ENCODE data around the gene REXO5. TPM values are rescaled to one million over a fixed set of nuclear protein-coding genes. Genes with fewer than 3 reads are reported as not detected.
A peak's percentile ranks its signal among the peaks of the same experiment; 100 is the strongest.

The REXO5 gene
- total and polyA plus RNA-seq, 2 of the 13 experiments (the other 11 are each of a cell fraction or from before 2014, with no cell fraction given): 5.9 to 13.1 TPM

- 0 out of 2 replicates have a peak, but pooled peaks have one; percentile 6 for TF ChIP-seq MAFF (IDR thresholded peaks at IDR 0.05; ENCODE audit: low read depth, low read length)
- TF ChIP-seq NCOA2 (CRISPR knock-in tag; IDR thresholded peaks at IDR 0.05): peak; percentile 75
- peak; percentile 92 for TF ChIP-seq MXD1 (CRISPR knock-in tag; IDR thresholded peaks at IDR 0.05)
- TF ChIP-seq PRDM15 (CRISPR knock-in tag; IDR thresholded peaks at IDR 0.05): no peak
- TF ChIP-seq, protein P1, sequence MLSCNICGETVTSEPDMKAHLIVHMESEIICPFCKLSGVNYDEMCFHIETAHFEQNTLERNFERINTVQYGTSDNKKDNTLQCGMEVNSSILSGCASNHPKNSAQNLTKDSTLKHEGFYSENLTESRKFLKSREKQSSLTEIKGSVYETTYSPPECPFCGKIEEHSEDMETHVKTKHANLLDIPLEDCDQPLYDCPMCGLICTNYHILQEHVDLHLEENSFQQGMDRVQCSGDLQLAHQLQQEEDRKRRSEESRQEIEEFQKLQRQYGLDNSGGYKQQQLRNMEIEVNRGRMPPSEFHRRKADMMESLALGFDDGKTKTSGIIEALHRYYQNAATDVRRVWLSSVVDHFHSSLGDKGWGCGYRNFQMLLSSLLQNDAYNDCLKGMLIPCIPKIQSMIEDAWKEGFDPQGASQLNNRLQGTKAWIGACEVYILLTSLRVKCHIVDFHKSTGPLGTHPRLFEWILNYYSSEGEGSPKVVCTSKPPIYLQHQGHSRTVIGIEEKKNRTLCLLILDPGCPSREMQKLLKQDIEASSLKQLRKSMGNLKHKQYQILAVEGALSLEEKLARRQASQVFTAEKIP (CRISPR knock-in tag; IDR thresholded peaks at IDR 0.05; ENCODE audit: borderline replicate concordance): no peak; the same call in 1 of the 2 replicates
- TF ChIP-seq ZNF605 (CRISPR knock-in tag; IDR thresholded peaks at IDR 0.05): peak; percentile 96
- TF ChIP-seq ZNF329 (CRISPR knock-in tag; IDR thresholded peaks at IDR 0.05; ENCODE audit: low read depth): no peak; the same call in 1 of the 2 replicates
- no peak for TF ChIP-seq ATM (IDR thresholded peaks at IDR 0.05; ENCODE audit: borderline replicate concordance)
- TF ChIP-seq, protein P2, sequence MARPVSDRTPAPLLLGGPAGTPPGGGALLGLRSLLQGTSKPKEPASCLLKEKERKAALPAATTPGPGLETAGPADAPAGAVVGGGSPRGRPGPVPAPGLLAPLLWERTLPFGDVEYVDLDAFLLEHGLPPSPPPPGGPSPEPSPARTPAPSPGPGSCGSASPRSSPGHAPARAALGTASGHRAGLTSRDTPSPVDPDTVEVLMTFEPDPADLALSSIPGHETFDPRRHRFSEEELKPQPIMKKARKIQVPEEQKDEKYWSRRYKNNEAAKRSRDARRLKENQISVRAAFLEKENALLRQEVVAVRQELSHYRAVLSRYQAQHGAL (CRISPR knock-in tag; IDR thresholded peaks at IDR 0.05; ENCODE audit: not compliant biosample characterization): no peak
- peak; percentile 86; the same call in 1 of the 2 replicates for TF ChIP-seq CAMTA2 (CRISPR knock-in tag; IDR thresholded peaks at IDR 0.05; ENCODE audit: borderline replicate concordance)
- TF ChIP-seq ZNF468 (CRISPR knock-in tag; IDR thresholded peaks at IDR 0.05): no peak
- TF ChIP-seq NR0B2 (CRISPR knock-in tag; IDR thresholded peaks at IDR 0.05): peak; percentile 14; the same call in 1 of the 2 replicates
- TF ChIP-seq ZNF670 (CRISPR knock-in tag; IDR thresholded peaks at IDR 0.05; ENCODE audit: borderline replicate concordance): peak; percentile 98
- peak; percentile 80 for TF ChIP-seq ZBTB20 (CRISPR knock-in tag; IDR thresholded peaks at IDR 0.05; ENCODE audit: borderline replicate concordance, low read depth)
- TF ChIP-seq, protein P3, sequence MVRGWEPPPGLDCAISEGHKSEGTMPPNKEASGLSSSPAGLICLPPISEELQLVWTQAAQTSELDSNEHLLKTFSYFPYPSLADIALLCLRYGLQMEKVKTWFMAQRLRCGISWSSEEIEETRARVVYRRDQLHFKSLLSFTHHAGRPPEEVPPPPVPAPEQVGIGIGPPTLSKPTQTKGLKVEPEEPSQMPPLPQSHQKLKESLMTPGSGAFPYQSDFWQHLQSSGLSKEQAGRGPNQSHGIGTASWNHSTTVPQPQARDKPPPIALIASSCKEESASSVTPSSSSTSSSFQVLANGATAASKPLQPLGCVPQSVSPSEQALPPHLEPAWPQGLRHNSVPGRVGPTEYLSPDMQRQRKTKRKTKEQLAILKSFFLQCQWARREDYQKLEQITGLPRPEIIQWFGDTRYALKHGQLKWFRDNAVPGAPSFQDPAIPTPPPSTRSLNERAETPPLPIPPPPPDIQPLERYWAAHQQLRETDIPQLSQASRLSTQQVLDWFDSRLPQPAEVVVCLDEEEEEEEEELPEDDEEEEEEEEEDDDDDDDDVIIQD (CRISPR knock-in tag; IDR thresholded peaks at IDR 0.05; ENCODE audit: low read depth): peak; percentile 85
- TF ChIP-seq, protein P4, sequence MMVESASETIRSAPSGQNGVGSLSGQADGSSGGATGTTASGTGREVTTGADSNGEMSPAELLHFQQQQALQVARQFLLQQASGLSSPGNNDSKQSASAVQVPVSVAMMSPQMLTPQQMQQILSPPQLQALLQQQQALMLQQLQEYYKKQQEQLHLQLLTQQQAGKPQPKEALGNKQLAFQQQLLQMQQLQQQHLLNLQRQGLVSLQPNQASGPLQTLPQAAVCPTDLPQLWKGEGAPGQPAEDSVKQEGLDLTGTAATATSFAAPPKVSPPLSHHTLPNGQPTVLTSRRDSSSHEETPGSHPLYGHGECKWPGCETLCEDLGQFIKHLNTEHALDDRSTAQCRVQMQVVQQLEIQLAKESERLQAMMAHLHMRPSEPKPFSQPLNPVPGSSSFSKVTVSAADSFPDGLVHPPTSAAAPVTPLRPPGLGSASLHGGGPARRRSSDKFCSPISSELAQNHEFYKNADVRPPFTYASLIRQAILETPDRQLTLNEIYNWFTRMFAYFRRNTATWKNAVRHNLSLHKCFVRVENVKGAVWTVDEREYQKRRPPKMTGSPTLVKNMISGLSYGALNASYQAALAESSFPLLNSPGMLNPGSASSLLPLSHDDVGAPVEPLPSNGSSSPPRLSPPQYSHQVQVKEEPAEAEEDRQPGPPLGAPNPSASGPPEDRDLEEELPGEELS (CRISPR knock-in tag; IDR thresholded peaks at IDR 0.05): no peak; the same call in none of the 2 replicates
These were observed at the start of gene REXO5, which contains the start of gene ERI2 (continued) for GRCh38 chr16:20806168-20807050.

Measured in HepG2 (cell line).